ENCODE results near the gene SPACA7.

GRCh38 chr13:112447306-112447705 lies 71.2 kb downstream of the SPACA7 start:
- no peak for TF ChIP-seq EP300 (IDR thresholded peaks at IDR 0.05; ENCODE audit: borderline replicate concordance)
- TF ChIP-seq TEAD4 (IDR thresholded peaks at IDR 0.05): no peak
- TF ChIP-seq FOXM1 (IDR thresholded peaks at IDR 0.05; ENCODE audit: borderline replicate concordance, low read depth): no peak
- no peak for TF ChIP-seq REST (IDR thresholded peaks at IDR 0.05; ENCODE audit: low read depth)
- no peak for TF ChIP-seq TAF1 (IDR thresholded peaks at IDR 0.05; ENCODE audit: low read depth)
- no peak for TF ChIP-seq MAX (IDR thresholded peaks at IDR 0.05)
- no peak for TF ChIP-seq TCF12 (IDR thresholded peaks at IDR 0.05; ENCODE audit: low read depth)
- TF ChIP-seq EGR1 (IDR thresholded peaks at IDR 0.05): no peak
